ENCODE measurements around the gene GSTT4. TPM values are rescaled to one million over a fixed set of nuclear protein-coding genes. Genes with fewer than 3 reads are reported as not detected.
"Not testable (repeated sequence)": the region's sequence is repeated elsewhere in the genome, so short reads cannot be mapped to it uniquely, and the experiment has no call there.

The GSTT4 gene
- total RNA-seq, 1 donor from 2014 or later = not detected

DNA sequence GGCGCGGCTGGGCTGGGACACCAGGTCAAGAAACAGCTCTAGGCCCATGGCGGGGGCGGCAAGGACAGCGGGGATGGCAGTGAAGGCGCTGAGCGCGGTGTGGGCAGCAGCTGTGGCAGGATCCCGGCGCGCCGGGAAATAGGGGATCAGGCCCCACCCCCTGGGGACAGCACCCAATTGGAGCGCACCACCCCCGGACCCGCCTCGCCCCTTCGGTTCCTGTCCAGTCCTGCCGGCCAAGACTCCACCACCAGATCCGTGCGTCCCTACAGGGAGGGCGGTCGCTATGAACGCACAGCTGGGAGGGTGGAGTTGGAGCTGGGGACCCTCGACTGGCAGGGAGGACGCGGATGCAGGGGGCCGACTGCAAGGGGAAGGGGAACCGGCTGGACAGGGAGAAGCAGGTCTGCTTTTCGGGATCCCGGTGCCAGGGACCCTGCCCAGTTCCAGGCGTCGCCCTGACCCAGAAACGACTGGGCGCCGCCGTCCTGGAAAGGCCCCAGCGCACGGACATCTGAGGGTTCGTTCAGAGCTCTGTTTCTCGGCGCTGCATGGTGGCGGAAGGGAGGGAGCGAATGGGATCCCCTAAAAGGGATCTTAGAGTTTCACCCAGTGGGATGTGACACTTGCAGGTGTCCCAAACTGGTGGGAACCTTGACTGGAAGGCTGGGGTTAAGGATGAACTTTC, 44.0 kb downstream of the GSTT4 start, which contains the start of gene GSTT2B:
Gene GSTT2B (minus strand): TSS at position 112 of the 688 bp plus-strand sequence. CDS start 64 bp downstream, at position 48.
- H3K4me1 Mint-ChIP-seq (ENCODE audit: low read depth, unreplicated experiment); H3K27me3 Mint-ChIP-seq (ENCODE audit: unreplicated experiment); H3K36me3 Mint-ChIP-seq (ENCODE audit: unreplicated experiment); H3K27ac Mint-ChIP-seq (ENCODE audit: unreplicated experiment); H3K9me3 Mint-ChIP-seq (ENCODE audit: unreplicated experiment); DNase-seq; H3K4me3 Mint-ChIP-seq (ENCODE audit: unreplicated experiment): not testable (repeated sequence)

DNA sequence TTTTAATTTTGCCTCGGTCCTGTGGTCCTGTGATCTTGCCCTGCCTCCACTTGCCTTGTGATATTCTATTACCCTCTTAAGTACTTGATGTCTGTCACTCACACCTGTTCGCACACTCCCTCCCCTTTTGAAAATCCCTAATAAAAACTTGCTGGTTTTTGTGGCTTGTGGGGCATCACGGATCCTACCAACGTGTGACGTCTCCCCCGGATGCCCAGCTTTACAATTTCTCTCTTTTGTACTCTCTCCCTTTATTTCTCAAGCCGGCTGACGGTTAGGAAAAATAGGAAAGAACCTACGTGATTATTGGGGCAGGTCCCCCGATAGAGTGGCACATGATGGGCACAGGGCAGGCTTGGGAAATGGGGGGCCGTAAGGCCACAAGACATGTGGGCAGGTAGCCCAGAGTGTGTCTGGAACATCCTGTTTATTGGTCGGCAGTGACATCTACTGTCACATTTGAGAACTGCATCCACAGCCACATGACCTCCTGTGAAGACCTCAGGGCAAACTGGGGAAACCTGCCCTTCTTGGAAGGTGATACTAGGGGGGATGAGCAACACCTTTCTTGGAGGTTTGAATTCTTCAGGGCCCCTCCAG, 48.9 kb downstream of the GSTT4 start:
- not testable (repeated sequence) for H3K36me3 Mint-ChIP-seq (ENCODE audit: unreplicated experiment); H3K4me1 Mint-ChIP-seq (ENCODE audit: low read depth, unreplicated experiment); H3K27me3 Mint-ChIP-seq (ENCODE audit: unreplicated experiment); H3K4me3 Mint-ChIP-seq (ENCODE audit: unreplicated experiment); H3K9me3 Mint-ChIP-seq (ENCODE audit: unreplicated experiment); H3K27ac Mint-ChIP-seq (ENCODE audit: unreplicated experiment)
- TF ChIP-seq, protein P1, sequence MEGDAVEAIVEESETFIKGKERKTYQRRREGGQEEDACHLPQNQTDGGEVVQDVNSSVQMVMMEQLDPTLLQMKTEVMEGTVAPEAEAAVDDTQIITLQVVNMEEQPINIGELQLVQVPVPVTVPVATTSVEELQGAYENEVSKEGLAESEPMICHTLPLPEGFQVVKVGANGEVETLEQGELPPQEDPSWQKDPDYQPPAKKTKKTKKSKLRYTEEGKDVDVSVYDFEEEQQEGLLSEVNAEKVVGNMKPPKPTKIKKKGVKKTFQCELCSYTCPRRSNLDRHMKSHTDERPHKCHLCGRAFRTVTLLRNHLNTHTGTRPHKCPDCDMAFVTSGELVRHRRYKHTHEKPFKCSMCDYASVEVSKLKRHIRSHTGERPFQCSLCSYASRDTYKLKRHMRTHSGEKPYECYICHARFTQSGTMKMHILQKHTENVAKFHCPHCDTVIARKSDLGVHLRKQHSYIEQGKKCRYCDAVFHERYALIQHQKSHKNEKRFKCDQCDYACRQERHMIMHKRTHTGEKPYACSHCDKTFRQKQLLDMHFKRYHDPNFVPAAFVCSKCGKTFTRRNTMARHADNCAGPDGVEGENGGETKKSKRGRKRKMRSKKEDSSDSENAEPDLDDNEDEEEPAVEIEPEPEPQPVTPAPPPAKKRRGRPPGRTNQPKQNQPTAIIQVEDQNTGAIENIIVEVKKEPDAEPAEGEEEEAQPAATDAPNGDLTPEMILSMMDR (IDR thresholded peaks at IDR 0.05; ENCODE audit: partially characterized antibody, unreplicated experiment) = peak; percentile 78
- DNase-seq = peak; percentile 83

DNA sequence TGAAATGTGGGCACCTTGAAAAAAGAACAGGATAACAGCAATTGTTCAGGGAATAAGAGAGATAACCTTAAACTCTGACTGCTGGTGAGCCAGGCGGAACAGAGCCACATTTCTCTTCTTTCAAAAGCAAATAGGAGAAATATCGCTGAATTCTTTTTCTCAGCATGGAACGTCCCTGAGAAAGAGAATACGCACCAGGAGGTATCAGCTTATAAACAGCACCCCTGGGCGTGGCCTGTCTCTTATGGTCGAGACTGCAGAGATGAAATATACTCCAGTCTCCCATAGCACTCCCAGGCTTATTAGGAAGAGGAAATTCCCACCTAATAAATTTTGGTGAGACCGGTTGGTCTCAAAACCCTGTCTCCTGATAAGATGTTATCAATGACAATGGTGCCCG, 49.4 kb downstream of the GSTT4 start:
- not testable (repeated sequence) for H3K4me1 Mint-ChIP-seq (ENCODE audit: low read depth, unreplicated experiment); H3K9me3 Mint-ChIP-seq (ENCODE audit: unreplicated experiment); H3K27me3 Mint-ChIP-seq (ENCODE audit: unreplicated experiment); H3K27ac Mint-ChIP-seq (ENCODE audit: unreplicated experiment); H3K4me3 Mint-ChIP-seq (ENCODE audit: unreplicated experiment); DNase-seq; H3K36me3 Mint-ChIP-seq (ENCODE audit: unreplicated experiment)

- not testable (repeated sequence) for H3K27me3 Mint-ChIP-seq (ENCODE audit: unreplicated experiment); H3K4me1 Mint-ChIP-seq (ENCODE audit: low read depth, unreplicated experiment); H3K36me3 Mint-ChIP-seq (ENCODE audit: unreplicated experiment); H3K9me3 Mint-ChIP-seq (ENCODE audit: unreplicated experiment); DNase-seq; H3K4me3 Mint-ChIP-seq (ENCODE audit: unreplicated experiment)
- H3K27ac Mint-ChIP-seq (ENCODE audit: unreplicated experiment) = peak overlapping the region; percentile 3
These were observed 50.3 kb downstream of the GSTT4 start for GRCh38 chr22:23954991-23955305.

GRCh38 chr22:23954193-23954990, 50.9 kb downstream of the GSTT4 start:
- not testable (repeated sequence) for DNase-seq
- peak overlapping the region; percentile 11 for H3K27ac Mint-ChIP-seq (ENCODE audit: unreplicated experiment)
- peak overlapping the region; percentile 6 for H3K4me3 Mint-ChIP-seq (ENCODE audit: unreplicated experiment)

DNA sequence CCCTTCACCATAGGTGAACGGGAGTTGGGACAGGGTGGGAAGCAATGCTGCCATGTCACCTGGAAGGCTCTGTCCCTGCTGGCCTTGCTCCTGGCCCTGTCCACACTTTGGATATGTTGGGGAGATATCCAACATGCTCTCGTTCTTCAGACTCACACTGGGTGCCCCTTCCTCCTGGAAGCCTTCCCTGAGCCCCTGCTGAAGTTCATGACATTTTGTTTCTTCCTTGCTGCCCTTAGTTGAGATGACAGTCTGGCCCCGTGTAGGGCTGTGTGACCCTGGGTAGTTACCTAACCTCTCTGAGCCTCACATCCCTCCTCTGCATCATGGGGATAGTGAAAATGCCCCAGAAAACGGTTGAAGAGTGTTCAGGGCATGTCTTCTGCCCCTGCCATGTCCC, 51.8 kb downstream of the GSTT4 start:
- not testable (repeated sequence) for H3K9me3 Mint-ChIP-seq (ENCODE audit: unreplicated experiment); DNase-seq; H3K4me1 Mint-ChIP-seq (ENCODE audit: low read depth, unreplicated experiment); H3K27me3 Mint-ChIP-seq (ENCODE audit: unreplicated experiment); H3K4me3 Mint-ChIP-seq (ENCODE audit: unreplicated experiment); H3K27ac Mint-ChIP-seq (ENCODE audit: unreplicated experiment); H3K36me3 Mint-ChIP-seq (ENCODE audit: unreplicated experiment)

More at GRCh38 chr22:23954193-23954990, 50.9 kb downstream of the GSTT4 start:
- not testable (repeated sequence) for H3K4me1 Mint-ChIP-seq (ENCODE audit: low read depth, unreplicated experiment); H3K9me3 Mint-ChIP-seq (ENCODE audit: unreplicated experiment); H3K27me3 Mint-ChIP-seq (ENCODE audit: unreplicated experiment); H3K36me3 Mint-ChIP-seq (ENCODE audit: unreplicated experiment)

GRCh38 chr22:23952794-23953405, 52.4 kb downstream of the GSTT4 start:
- H3K9me3 Mint-ChIP-seq (ENCODE audit: unreplicated experiment); H3K36me3 Mint-ChIP-seq (ENCODE audit: unreplicated experiment); H3K4me1 Mint-ChIP-seq (ENCODE audit: low read depth, unreplicated experiment); H3K27ac Mint-ChIP-seq (ENCODE audit: unreplicated experiment); H3K27me3 Mint-ChIP-seq (ENCODE audit: unreplicated experiment); H3K4me3 Mint-ChIP-seq (ENCODE audit: unreplicated experiment); DNase-seq: not testable (repeated sequence)

- not testable (repeated sequence) for H3K36me3 Mint-ChIP-seq (ENCODE audit: unreplicated experiment); H3K9me3 Mint-ChIP-seq (ENCODE audit: unreplicated experiment); H3K27ac Mint-ChIP-seq (ENCODE audit: unreplicated experiment); DNase-seq; H3K4me3 Mint-ChIP-seq (ENCODE audit: unreplicated experiment); H3K4me1 Mint-ChIP-seq (ENCODE audit: low read depth, unreplicated experiment); H3K27me3 Mint-ChIP-seq (ENCODE audit: unreplicated experiment)
These were observed 53.9 kb downstream of the GSTT4 start for GRCh38 chr22:23951383-23951782.

DNA sequence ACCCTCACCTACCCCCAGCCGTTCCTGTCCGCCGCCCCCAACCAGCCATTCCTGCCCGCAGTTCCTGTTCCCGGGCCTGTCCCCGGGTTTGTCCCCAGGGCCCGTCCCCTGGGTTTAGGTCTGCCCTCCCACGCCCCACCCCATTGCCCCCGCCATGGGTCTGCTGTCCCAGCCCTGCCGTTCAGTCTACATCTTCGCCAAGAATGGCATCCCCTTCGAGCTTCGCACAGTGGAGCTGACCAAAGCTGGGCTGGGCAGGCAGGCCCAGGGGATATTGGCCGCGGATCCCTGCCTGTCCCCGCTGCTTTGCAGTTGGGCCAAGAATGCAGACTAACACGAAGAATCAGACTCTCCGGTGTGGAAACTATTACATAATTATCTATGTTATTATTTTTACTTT, 55.5 kb downstream of the GSTT4 start:
- H3K4me3 Mint-ChIP-seq (ENCODE audit: unreplicated experiment); H3K27ac Mint-ChIP-seq (ENCODE audit: unreplicated experiment); H3K36me3 Mint-ChIP-seq (ENCODE audit: unreplicated experiment); H3K27me3 Mint-ChIP-seq (ENCODE audit: unreplicated experiment); H3K4me1 Mint-ChIP-seq (ENCODE audit: low read depth, unreplicated experiment); DNase-seq; H3K9me3 Mint-ChIP-seq (ENCODE audit: unreplicated experiment): not testable (repeated sequence)

All from glutamatergic neuron (in vitro differentiated cells).